HCT116 (cell line): ENCODE measurements around the gene CIP2A. TPM values are rescaled to one million over a fixed set of nuclear protein-coding genes. Genes with fewer than 3 reads are reported as not detected.

Experiments
- ATAC-seq: fragments of 200-7000 bp; cut with Tn5 transposase; 2 replicates; pipeline ENCODE4 v1.9.1; 2020; ENCODE audit warnings: mild to moderate bottlenecking, moderate library complexity
- BruUV-seq: library from RNA; stranded (reverse); fragments of 400-500 nt; replicated peaks from 2 replicates; lab custom pipeline; 2021; lab: Mats Ljungman, UMichigan
- CTCF ChIA-PET: fragments of 300-600 bp; sonication (Branson Sonifier 250); formaldehyde crosslinking; loops from one replicate; lab custom pipeline; 2021; ENCODE audit warnings: antibody characterized with exemption; lab: Charles Lee
- POLR2A ChIA-PET: fragments of 300-600, 350-600 bp; sonication (Branson Sonifier 250); formaldehyde crosslinking; loops from one replicate; lab custom pipeline; 2021; ENCODE audit warnings: antibody characterized with exemption; lab: Charles Lee
- RAD21 ChIA-PET, 2 experiments: fragments of 300-600 bp; sonication (Branson Sonifier 250); formaldehyde crosslinking; loops; one replicate each; lab custom pipeline; 2023; ENCODE audit warnings: low total read pairs in 2 of 2; ENCODE audit not compliant: uncharacterized antibody in 2 of 2, unreplicated experiment in 2 of 2, low non-redundant PET in 1 of 2; lab: Charles Lee
- DNase-seq: peaks from one replicate; pipeline ENCODE4 v3.0.0-alpha.2; 2010; ENCODE audit warnings: low read depth, low spot score
- H2AFZ ChIP-seq: fragments of 200-600 bp; shearing (Covaris generic), sonication (generic); 2 replicates; pipeline ENCODE4 v1.6.1; 2017; ENCODE audit warnings: low read depth, mixed run types, mixed read lengths, antibody characterized with exemption, low read length; ENCODE audit not compliant: poor library complexity, severe bottlenecking
- H3K27ac ChIP-seq: 2 replicates; pipeline ENCODE4 v1.5.1; 2012; ENCODE audit warnings: low read depth, low read length
- H3K27me3 ChIP-seq: fragments of 200-600 bp; sonication (generic); 2 replicates; pipeline ENCODE4 v1.6.1; 2016; ENCODE audit warnings: mixed run types, low read length, mixed read lengths; ENCODE audit not compliant: insufficient read depth
- H3K36me3 ChIP-seq, 2 experiments: fragments of 200-500 bp in 1 of 2; fragments of 200-600 bp in 1 of 2; sonication (Bioruptor generic) in 1 of 2; sonication (generic) in 1 of 2; 2 replicates each; pipeline versions ENCODE4 v1.5.1 to v1.6.1; 2014 to 2016; ENCODE audit warnings: low read length in 2 of 2, inconsistent platforms in 1 of 2, mixed read lengths in 1 of 2, mixed run types in 1 of 2; ENCODE audit not compliant: insufficient read depth in 2 of 2, control insufficient read depth in 1 of 2
- H3K4me1 ChIP-seq, 2 experiments: fragments of 200-600 bp in 1 of 2; sonication (generic) in 1 of 2; 2 replicates each; pipeline versions ENCODE4 v1.5.1 to v1.6.1; 2012 to 2017; ENCODE audit warnings: low read length in 2 of 2, inconsistent platforms in 1 of 2, mild to moderate bottlenecking in 1 of 2, mixed read lengths in 1 of 2, mixed run types in 1 of 2, moderate library complexity in 1 of 2; ENCODE audit not compliant: insufficient read depth in 2 of 2, control insufficient read depth in 1 of 2
- H3K4me2 ChIP-seq: fragments of 200-600 bp; sonication (generic); 2 replicates; pipeline ENCODE4 v1.6.1; 2017; ENCODE audit warnings: mixed run types, low read length, mixed read lengths
- H3K4me3 ChIP-seq, 2 experiments: fragments of 200-600 bp in 1 of 2; sonication (generic) in 1 of 2; replicated peaks in 1 of 2; 2 replicates each; pipeline ENCODE4 v1.5.1; 2011 to 2016; ENCODE audit warnings: low read length in 2 of 2, control low read depth in 1 of 2, low read depth in 1 of 2, mild to moderate bottlenecking in 1 of 2, mixed read lengths in 1 of 2, mixed run types in 1 of 2
- H3K79me2 ChIP-seq: fragments of 200-600 bp; sonication (generic); 2 replicates; pipeline ENCODE4 v1.6.1; 2017; ENCODE audit warnings: mild to moderate bottlenecking, mixed run types, low read length, moderate library complexity, mixed read lengths; ENCODE audit not compliant: insufficient read depth
- H3K9ac ChIP-seq: fragments of 200-600 bp; sonication (generic); 2 replicates; pipeline ENCODE4 v1.6.1; 2016; ENCODE audit warnings: low read length, mixed read lengths
- H3K9me2 ChIP-seq: fragments of 200-600 bp; sonication (generic), shearing (Covaris generic); 2 replicates; pipeline ENCODE4 v1.6.1; 2017; ENCODE audit warnings: mixed run types, mild to moderate bottlenecking, moderate library complexity; ENCODE audit not compliant: insufficient read depth
- H3K9me3 ChIP-seq, 2 experiments: fragments of 200-500 bp in 1 of 2; fragments of 200-600 bp in 1 of 2; sonication (Bioruptor generic) in 1 of 2; sonication (generic) in 1 of 2; 2 replicates each; pipeline ENCODE4 v1.6.1; 2014 to 2017; ENCODE audit warnings: low read length in 2 of 2, mixed read lengths in 2 of 2, inconsistent platforms in 1 of 2, low read depth in 1 of 2, mild to moderate bottlenecking in 1 of 2, mixed run types in 1 of 2, moderate library complexity in 1 of 2; ENCODE audit not compliant: control insufficient read depth in 1 of 2, insufficient read depth in 1 of 2
- H4K20me1 ChIP-seq: fragments of 200-600 bp; sonication (generic), shearing (Covaris generic); 2 replicates; pipeline ENCODE4 v1.6.1; 2017; ENCODE audit warnings: mixed run types, mild to moderate bottlenecking, moderate library complexity; ENCODE audit not compliant: insufficient read depth
- CBX3 ChIP-seq: IDR thresholded peaks from 2 replicates; pipeline ENCODE4 v1.6.1; 2012; ENCODE audit warnings: low read depth
- EGR1 ChIP-seq: IDR thresholded peaks from 2 replicates; pipeline ENCODE4 v1.6.1; 2012; ENCODE audit warnings: low read depth
- EZH2 ChIP-seq: fragments of 200-600 bp; sonication (generic); IDR thresholded peaks from 2 replicates; pipeline ENCODE4 v1.6.1; 2017; ENCODE audit warnings: antibody characterized with exemption, mixed run types
- JUND ChIP-seq: IDR thresholded peaks from 2 replicates; pipeline ENCODE4 v1.6.1; 2012
- POLR2A ChIP-seq: IDR thresholded peaks from 2 replicates; pipeline ENCODE4 v1.7.0; 2011; ENCODE audit warnings: borderline replicate concordance; ENCODE audit not compliant: insufficient read depth, insufficient read length; ENCODE audit errors: extremely low read depth
- POLR2AphosphoS5 ChIP-seq: IDR thresholded peaks from 2 replicates; pipeline ENCODE4 v1.6.1; 2011; ENCODE audit warnings: mild to moderate bottlenecking, low read depth, low read length, moderate library complexity
- RAD21 ChIP-seq: IDR thresholded peaks from 2 replicates; pipeline ENCODE4 v1.6.1; 2012; ENCODE audit warnings: low read depth, mild to moderate bottlenecking
- REST ChIP-seq: IDR thresholded peaks from 2 replicates; pipeline ENCODE4 v1.6.1; 2012; ENCODE audit warnings: low read depth
- SP1 ChIP-seq: IDR thresholded peaks from 2 replicates; pipeline ENCODE4 v1.6.1; 2012; ENCODE audit warnings: low read depth
- SRF ChIP-seq: IDR thresholded peaks from 2 replicates; pipeline ENCODE4 v1.6.1; 2012; ENCODE audit warnings: low read depth
- intact Hi-C: fragments of 100-400 bp; cut with micrococcal nuclease; formaldehyde crosslinking; loops from 2 replicates; pipeline ENCODE4 v1.10.0; 2022
- total RNA-seq: library from RNA; stranded (reverse); gene quantifications from one replicate; pipeline ENCODE4 v1.2.1, GENCODE V29; 2021; ENCODE audit not compliant: unreplicated experiment
- TF ChIP-seq, protein P1 (sequence below), 3 experiments: fragments of 200-600 bp in 1 of 3; sonication (generic) in 1 of 3; IDR thresholded peaks in 2 of 3; conservative IDR thresholded peaks in 1 of 3; 2 replicates each; pipeline ENCODE4 v1.5.1; 2012 to 2017; ENCODE audit warnings: low read depth in 2 of 3, low read length in 2 of 3, antibody characterized with exemption in 1 of 3, borderline replicate concordance in 1 of 3, control low read depth in 1 of 3, mild to moderate bottlenecking in 1 of 3, mixed read lengths in 1 of 3, mixed run types in 1 of 3, moderate library complexity in 1 of 3; ENCODE audit not compliant: insufficient read depth in 1 of 3
- TF ChIP-seq, protein P2 (sequence below): IDR thresholded peaks from 2 replicates; pipeline ENCODE4 v1.6.1; 2012

The CIP2A gene
- total RNA-seq, 1 experiment from 2014 or later, result 41.6 TPM

DNA sequence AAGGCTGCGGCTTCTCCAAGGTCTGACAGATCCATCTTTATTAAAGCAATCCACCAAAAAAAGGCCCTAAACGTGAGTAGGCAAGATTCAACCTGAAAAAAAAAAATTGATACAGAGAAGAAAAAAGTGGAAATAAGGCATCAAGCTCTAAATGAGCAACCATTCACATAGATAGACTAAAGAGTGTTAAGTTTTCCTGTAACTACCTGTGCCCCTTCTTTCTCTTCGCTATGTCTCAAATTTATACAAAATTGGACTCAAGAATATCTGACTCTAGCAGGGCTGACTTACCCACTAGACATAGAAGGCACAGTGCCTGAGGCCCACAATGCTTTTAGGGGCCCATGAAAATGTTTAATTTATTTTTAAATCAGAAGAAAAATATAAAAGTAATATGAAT is 78.7 kb downstream of the CIP2A start, which contains the start of gene MYH15:
TSS of gene MYH15 (minus strand) at position 101 of the 400 bp plus-strand sequence. CDS start at position 35, 66 bp downstream.
- TF ChIP-seq REST (no peak), EGR1 (no peak), RAD21 (no peak), EZH2 (no peak), POLR2AphosphoS5 (no peak), CBX3 (no peak), SRF (no peak), SP1 (no peak), JUND (no peak), POLR2A (no peak)
- TF ChIP-seq, protein P1, sequence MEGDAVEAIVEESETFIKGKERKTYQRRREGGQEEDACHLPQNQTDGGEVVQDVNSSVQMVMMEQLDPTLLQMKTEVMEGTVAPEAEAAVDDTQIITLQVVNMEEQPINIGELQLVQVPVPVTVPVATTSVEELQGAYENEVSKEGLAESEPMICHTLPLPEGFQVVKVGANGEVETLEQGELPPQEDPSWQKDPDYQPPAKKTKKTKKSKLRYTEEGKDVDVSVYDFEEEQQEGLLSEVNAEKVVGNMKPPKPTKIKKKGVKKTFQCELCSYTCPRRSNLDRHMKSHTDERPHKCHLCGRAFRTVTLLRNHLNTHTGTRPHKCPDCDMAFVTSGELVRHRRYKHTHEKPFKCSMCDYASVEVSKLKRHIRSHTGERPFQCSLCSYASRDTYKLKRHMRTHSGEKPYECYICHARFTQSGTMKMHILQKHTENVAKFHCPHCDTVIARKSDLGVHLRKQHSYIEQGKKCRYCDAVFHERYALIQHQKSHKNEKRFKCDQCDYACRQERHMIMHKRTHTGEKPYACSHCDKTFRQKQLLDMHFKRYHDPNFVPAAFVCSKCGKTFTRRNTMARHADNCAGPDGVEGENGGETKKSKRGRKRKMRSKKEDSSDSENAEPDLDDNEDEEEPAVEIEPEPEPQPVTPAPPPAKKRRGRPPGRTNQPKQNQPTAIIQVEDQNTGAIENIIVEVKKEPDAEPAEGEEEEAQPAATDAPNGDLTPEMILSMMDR (IDR thresholded peaks at IDR 0.05 in 2 of 3, conservative IDR thresholded peaks at IDR 0.05 in 1 of 3; ENCODE audit: borderline replicate concordance in 1 of 3, insufficient read depth in 1 of 3, low read depth in 2 of 3, low read length in 2 of 3), result no peak
- TF ChIP-seq, protein P2, sequence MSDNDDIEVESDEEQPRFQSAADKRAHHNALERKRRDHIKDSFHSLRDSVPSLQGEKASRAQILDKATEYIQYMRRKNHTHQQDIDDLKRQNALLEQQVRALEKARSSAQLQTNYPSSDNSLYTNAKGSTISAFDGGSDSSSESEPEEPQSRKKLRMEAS, result no peak
- H3K36me3 ChIP-seq, result no peaks in the 10 kb centered on the region
- ChIA-PET CTCF (no interaction called here), POLR2A (no interaction called here), RAD21 (no interaction called here)
- no peak for ATAC-seq
- intact Hi-C loops, result no loop called here
- no peak within 1 kb of the TSS for H3K27ac ChIP-seq
- H3K4me3 ChIP-seq, result no peak within 1 kb of the TSS
- H3K4me2 ChIP-seq, result no peak within 1 kb of the TSS
- no peaks in the 10 kb centered on the region for H3K27me3 ChIP-seq
- H3K4me1 ChIP-seq, result no peaks in the 10 kb centered on the region
- no peak within 1 kb of the TSS for H3K9ac ChIP-seq
- no TSS peak for BruUV-seq
- no peak for DNase-seq
- H3K79me2 ChIP-seq, result no peaks in the 10 kb centered on the region
- no peaks in the 10 kb centered on the region for H3K9me2 ChIP-seq
- no peaks in the 10 kb centered on the region for H3K9me3 ChIP-seq
- H4K20me1 ChIP-seq, result no peaks in the 10 kb centered on the region
- H2AFZ ChIP-seq, result no peak within 1 kb of the TSS
